Measurements from ENCODE around the gene OR4N2.
"Not testable (repeated sequence)": the region's sequence is repeated elsewhere in the genome, so short reads cannot be mapped to it uniquely, and the experiment has no call there.

OR4N2 gene

GRCh38 chr14:19803470-19803869 is at the start of gene OR4N2:
Gene OR4N2, plus strand, starts transcription at chr14:19803770. Its CDS starts 23,679 bp downstream, at chr14:19827449.
- not testable (repeated sequence) for H3K27ac ChIP-seq

- no peak for TF ChIP-seq ZFX (IDR thresholded peaks at IDR 0.05; ENCODE audit: borderline replicate concordance)
- H3K27ac ChIP-seq: no peak overlapping the region
Measured at GRCh38 chr14:19754172-19754571, 49.4 kb upstream of the OR4N2 start.

GRCh38 chr14:19771491-19771890 is 32.1 kb upstream of the OR4N2 start:
- not testable (repeated sequence) for H3K27ac ChIP-seq

- no peak for TF ChIP-seq ZFX (IDR thresholded peaks at IDR 0.05; ENCODE audit: borderline replicate concordance)
- no peak for TF ChIP-seq CTCF (IDR thresholded peaks at IDR 0.05)
- no peak overlapping the region for H3K27ac ChIP-seq
Measured at GRCh38 chr14:19771895-19772430, 31.6 kb upstream of the OR4N2 start.

- not testable (repeated sequence) for H3K27ac ChIP-seq
Measured at GRCh38 chr14:19772454-19772853, 31.1 kb upstream of the OR4N2 start.

GRCh38 chr14:19773204-19773603 is 30.4 kb upstream of the OR4N2 start, which contains the start of gene OR4M1:
Gene OR4M1, plus strand, starts transcription at chr14:19773504. Its CDS starts 6,819 bp downstream, at chr14:19780323.
- not testable (repeated sequence) for H3K27ac ChIP-seq

- no peak overlapping the region for H3K27ac ChIP-seq
- TF ChIP-seq ZFX (IDR thresholded peaks at IDR 0.05; ENCODE audit: borderline replicate concordance) (no peak), CTCF (IDR thresholded peaks at IDR 0.05) (no peak)
Measured at GRCh38 chr14:19775587-19775986, 28.0 kb upstream of the OR4N2 start.

- not testable (repeated sequence) for H3K27ac ChIP-seq
Measured at GRCh38 chr14:19785848-19786247, 17.7 kb upstream of the OR4N2 start.

GRCh38 chr14:19787318-19787717 is 16.3 kb upstream of the OR4N2 start:
- H3K27ac ChIP-seq: not testable (repeated sequence)

GRCh38 chr14:19788150-19788549 is 15.4 kb upstream of the OR4N2 start:
- not testable (repeated sequence) for H3K27ac ChIP-seq

GRCh38 chr14:19796520-19797108 is 7.0 kb upstream of the OR4N2 start:
- H3K27ac ChIP-seq: not testable (repeated sequence)

GRCh38 chr14:19799880-19800279 is 3.7 kb upstream of the OR4N2 start:
- H3K27ac ChIP-seq: no peak overlapping the region
- no peak for TF ChIP-seq CTCF (IDR thresholded peaks at IDR 0.05)
- no peak for TF ChIP-seq ZFX (IDR thresholded peaks at IDR 0.05; ENCODE audit: borderline replicate concordance)
